ENCODE results near the gene RYR2. TPM values are rescaled to one million over a fixed set of nuclear protein-coding genes. Genes with fewer than 3 reads are reported as not detected.

RYR2 gene
- total RNA-seq, 4 donors from 2014 or later, result 0.16 to 1.4 (median 0.60) TPM

DNA sequence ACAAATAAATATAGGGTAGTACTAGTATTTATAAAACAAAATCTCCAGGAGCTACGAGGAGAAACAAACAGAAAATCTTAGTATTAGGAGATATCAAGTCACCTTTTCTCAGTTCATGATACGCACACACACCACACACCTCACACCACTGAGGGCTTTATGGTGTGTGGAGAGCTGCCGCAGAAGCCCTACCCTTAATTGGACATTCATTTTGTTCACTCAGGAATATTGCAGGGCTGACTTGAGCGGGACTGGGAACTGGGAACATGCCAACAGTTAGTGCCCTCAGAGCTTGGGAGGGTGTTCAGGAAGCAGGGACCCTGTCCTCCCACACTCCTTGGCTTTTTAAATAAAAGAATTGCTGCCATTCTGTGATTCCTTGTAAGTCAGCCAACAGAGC is 386.8 kb downstream of the RYR2 start:
- TF ChIP-seq CTCF (IDR thresholded peaks at IDR 0.05; ENCODE audit: low read depth), result no peak

DNA sequence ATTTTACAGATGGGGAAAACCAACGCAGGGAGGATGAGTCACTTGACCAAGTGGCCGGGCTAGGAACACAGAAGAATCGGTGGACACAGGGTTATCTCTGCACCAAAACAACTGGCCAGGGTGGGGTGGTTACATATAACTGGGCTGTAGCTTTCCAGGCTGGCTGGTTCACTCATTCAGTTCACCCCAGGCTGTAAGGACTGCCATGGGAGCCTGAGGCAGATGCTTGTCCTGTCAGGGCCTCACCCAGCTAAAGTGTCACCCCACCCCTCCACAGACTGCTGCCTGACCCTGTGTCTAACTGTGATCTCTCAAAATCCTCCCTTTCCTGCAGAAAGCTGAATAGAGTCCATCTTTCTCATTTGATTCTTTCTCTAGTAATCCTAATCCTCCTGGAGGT is 387.3 kb downstream of the RYR2 start:
- no peak for TF ChIP-seq CTCF (IDR thresholded peaks at IDR 0.05; ENCODE audit: low read depth)

DNA sequence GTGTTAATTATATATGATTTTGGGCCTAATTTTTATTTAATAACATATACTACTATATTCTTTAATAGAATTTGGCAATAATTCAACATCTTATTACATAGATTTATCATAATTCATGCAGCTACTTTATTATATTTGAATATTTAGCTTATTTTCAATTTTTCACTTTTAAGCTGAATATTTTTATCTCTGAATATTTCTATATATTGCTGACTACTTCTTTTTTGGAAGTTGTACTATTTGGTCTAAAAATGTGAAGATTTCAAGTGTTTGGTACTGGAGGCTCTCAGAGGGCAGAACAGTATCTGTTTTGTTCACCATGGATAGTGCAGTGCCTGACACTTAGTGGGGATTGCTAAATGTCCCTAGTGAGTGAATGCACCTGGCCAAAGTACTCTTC is 389.5 kb downstream of the RYR2 start:
- no peak for TF ChIP-seq CTCF (IDR thresholded peaks at IDR 0.05; ENCODE audit: low read depth)

- no peak for TF ChIP-seq CTCF (IDR thresholded peaks at IDR 0.05; ENCODE audit: low read depth)
These were observed 398.4 kb downstream of the RYR2 start for GRCh38 chr1:237440346-237440745.

- no peak for TF ChIP-seq CTCF (IDR thresholded peaks at IDR 0.05; ENCODE audit: low read depth)
These were observed 402.3 kb downstream of the RYR2 start for GRCh38 chr1:237444120-237444790.

GRCh38 chr1:237448042-237448441 is 406.1 kb downstream of the RYR2 start:
- TF ChIP-seq CTCF (IDR thresholded peaks at IDR 0.05; ENCODE audit: low read depth), result no peak

DNA sequence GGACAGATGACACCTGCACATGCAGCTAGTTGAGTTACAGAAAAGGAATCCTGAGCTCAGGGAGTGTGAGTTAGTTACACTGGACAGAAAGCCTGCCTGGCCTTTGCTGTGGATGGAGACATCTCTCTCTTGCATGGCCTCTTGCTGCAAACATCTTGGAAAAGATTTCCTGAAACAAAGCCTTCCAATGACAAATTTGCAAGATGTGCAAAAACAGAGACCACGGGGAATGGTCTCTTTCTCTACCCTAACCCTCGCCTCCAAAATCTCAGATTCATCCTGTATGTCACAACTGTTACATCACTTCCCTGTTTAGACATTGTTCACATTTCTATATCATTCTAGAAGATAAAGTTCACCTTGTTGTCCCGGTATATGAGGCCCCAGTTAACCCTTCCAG is 415.6 kb downstream of the RYR2 start:
- TF ChIP-seq CTCF (IDR thresholded peaks at IDR 0.05; ENCODE audit: low read depth), result no peak
